HCT116 (cell line): ENCODE results near the gene PPIP5K2.

Source experiments
- CTCF ChIP-seq, 3 experiments: fragments of 200-600 bp in 1 of 3; sonication (generic) in 1 of 3; IDR thresholded peaks in 2 of 3; conservative IDR thresholded peaks in 1 of 3; 2 replicates each; pipeline ENCODE4 v1.5.1; 2012 to 2017; ENCODE audit warnings: low read depth in 2 of 3, low read length in 2 of 3, antibody characterized with exemption in 1 of 3, borderline replicate concordance in 1 of 3, control low read depth in 1 of 3, mild to moderate bottlenecking in 1 of 3, mixed read lengths in 1 of 3, mixed run types in 1 of 3, moderate library complexity in 1 of 3; ENCODE audit not compliant: insufficient read depth in 1 of 3
- ELF1 ChIP-seq: IDR thresholded peaks from 2 replicates; pipeline ENCODE4 v1.6.1; 2012; ENCODE audit warnings: low read depth, borderline replicate concordance
- MAX ChIP-seq: IDR thresholded peaks from 2 replicates; pipeline ENCODE4 v1.6.1; 2012
- POLR2A ChIP-seq: IDR thresholded peaks from 2 replicates; pipeline ENCODE4 v1.7.0; 2011; ENCODE audit warnings: borderline replicate concordance; ENCODE audit not compliant: insufficient read depth, insufficient read length; ENCODE audit errors: extremely low read depth
- RAD21 ChIP-seq: IDR thresholded peaks from 2 replicates; pipeline ENCODE4 v1.6.1; 2012; ENCODE audit warnings: low read depth, mild to moderate bottlenecking
- REST ChIP-seq: IDR thresholded peaks from 2 replicates; pipeline ENCODE4 v1.6.1; 2012; ENCODE audit warnings: low read depth
- YY1 ChIP-seq: IDR thresholded peaks from 2 replicates; pipeline ENCODE4 v1.6.1; 2011; ENCODE audit warnings: low read length, low read depth, moderate library complexity, mild to moderate bottlenecking; ENCODE audit not compliant: insufficient replicate concordance; ENCODE audit errors: extremely low read depth
- ZNF274 ChIP-seq: fragments of 200-500 bp; sonication (Bioruptor generic); IDR thresholded peaks from 2 replicates; pipeline ENCODE4 v1.6.1; 2014; ENCODE audit warnings: mild to moderate bottlenecking, low read depth, low read length, inconsistent platforms

- TF ChIP-seq CTCF (IDR thresholded peaks at IDR 0.05 in 2 of 3, conservative IDR thresholded peaks at IDR 0.05 in 1 of 3; ENCODE audit: borderline replicate concordance in 1 of 3, insufficient read depth in 1 of 3, low read depth in 2 of 3, low read length in 2 of 3) (no peak), POLR2A (no peak), RAD21 (no peak), YY1 (no peak), REST (no peak), MAX (no peak), ELF1 (no peak), ZNF274 (no peak)
These were observed 10.8 kb upstream of the PPIP5K2 start for GRCh38 chr5:103109277-103109676.
